Measurements from ENCODE around the gene CCDC40.
A peak's percentile ranks its signal among the peaks of the same experiment; 100 is the strongest.
"Not testable (repeated sequence)": the region's sequence is repeated elsewhere in the genome, so short reads cannot be mapped to it uniquely, and the experiment has no call there.

The CCDC40 gene

DNA sequence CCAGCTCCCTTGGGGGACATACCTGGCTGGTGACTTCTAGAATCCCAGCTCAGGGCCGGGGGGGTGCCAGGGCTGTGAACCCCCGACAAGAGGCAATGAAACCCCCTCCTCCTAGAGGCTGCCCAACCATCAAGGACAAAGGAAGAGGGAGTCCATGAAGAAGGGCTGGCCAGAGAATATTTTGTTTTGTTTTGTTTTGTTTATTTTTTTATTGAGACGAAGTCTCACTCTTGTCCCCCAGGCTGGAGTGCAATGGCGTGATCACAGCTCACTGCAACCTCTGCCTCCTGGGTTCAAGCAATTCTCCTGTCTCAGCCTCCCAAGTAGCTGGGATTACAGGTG lies 42.2 kb upstream of the CCDC40 start:
- not testable (repeated sequence) for H3K36me3 Mint-ChIP-seq; DNase-seq (ENCODE audit: low spot score in 2 of 2); H3K27ac Mint-ChIP-seq; H3K9me3 Mint-ChIP-seq; ATAC-seq; H3K4me3 Mint-ChIP-seq
- H3K4me1 Mint-ChIP-seq: peaks cover 36% of the 10 kb centered on the region

DNA sequence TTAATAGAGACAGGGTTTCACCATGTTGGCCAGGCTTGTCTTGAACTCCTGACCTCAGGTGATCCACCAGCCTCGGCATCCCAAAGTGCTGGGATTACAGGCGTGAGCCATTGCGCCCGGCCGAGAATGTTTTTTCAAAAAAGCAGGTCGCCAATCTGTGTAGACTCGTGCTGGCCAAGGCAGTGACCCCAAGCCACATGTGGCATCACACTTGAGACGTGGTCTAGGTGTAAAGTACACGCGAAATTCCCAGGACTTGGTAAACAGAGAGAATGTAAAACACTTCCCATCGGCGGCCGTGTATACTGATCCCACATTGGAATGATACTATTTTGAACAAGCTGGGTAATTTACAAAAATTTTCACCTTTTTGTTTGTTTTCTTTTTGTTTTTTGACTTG lies 41.8 kb upstream of the CCDC40 start:
- Mint-ChIP-seq H3K9me3 (no peaks in the 10 kb centered on the region), H3K4me3 (no peak overlapping the region), H3K4me1 (peaks cover 36% of the 10 kb centered on the region), H3K36me3 (peaks cover 8% of the 10 kb centered on the region), H3K27ac (no peak overlapping the region)
- no peak for DNase-seq (ENCODE audit: low spot score in 2 of 2)
- ATAC-seq: no peak

DNA sequence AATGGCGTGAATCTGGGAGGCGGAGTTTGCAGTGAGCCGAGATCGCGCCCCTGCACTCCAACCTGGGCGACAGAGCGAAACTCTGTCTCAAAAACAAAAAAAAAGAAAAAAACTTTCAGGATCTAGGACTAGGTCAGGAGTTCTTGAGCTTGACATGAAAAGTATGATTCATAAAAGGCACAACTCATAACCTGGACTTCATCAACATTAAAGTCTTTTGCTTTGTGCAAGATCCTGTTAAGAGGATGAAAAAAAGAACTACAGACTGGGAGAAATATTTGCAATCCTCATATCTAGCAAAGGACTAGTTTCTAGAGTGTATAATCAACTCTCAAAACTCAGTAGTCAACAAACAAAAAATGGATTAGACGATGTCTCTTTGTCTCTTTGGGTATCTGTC lies 40.7 kb upstream of the CCDC40 start:
- H3K27ac Mint-ChIP-seq: no peak overlapping the region
- no peak overlapping the region for H3K4me3 Mint-ChIP-seq
- ATAC-seq: no peak
- DNase-seq (ENCODE audit: low spot score in 2 of 2): no peak
- H3K4me1 Mint-ChIP-seq: peaks cover 35% of the 10 kb centered on the region
- H3K9me3 Mint-ChIP-seq: no peaks in the 10 kb centered on the region
- H3K36me3 Mint-ChIP-seq: peaks cover 8% of the 10 kb centered on the region

DNA sequence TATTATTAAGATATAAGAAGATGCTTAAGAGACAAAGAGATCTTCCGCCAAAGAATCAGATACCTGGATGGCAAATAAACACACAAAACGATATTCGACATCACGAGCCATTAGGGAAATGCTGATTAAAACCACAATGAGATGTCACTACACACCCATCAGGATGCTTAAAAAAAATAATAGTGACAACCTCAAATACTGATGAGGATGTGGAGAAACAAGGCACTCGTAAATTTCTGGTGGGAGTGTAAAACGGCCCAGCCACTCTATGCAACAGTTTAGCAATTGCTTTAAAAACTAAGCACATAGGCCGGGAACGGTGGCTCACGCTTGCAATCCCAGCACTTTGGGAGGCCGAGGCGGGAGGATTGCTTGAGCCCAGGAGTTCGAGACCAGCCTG lies 40.2 kb upstream of the CCDC40 start:
- Mint-ChIP-seq H3K36me3 (peaks cover 8% of the 10 kb centered on the region), H3K4me1 (peaks cover 29% of the 10 kb centered on the region), H3K4me3 (peak overlapping the region; percentile 69), H3K27ac (peak overlapping the region; percentile 95), H3K9me3 (no peaks in the 10 kb centered on the region)
- ATAC-seq (no peak), DNase-seq (ENCODE audit: low spot score in 2 of 2) (no peak)

DNA sequence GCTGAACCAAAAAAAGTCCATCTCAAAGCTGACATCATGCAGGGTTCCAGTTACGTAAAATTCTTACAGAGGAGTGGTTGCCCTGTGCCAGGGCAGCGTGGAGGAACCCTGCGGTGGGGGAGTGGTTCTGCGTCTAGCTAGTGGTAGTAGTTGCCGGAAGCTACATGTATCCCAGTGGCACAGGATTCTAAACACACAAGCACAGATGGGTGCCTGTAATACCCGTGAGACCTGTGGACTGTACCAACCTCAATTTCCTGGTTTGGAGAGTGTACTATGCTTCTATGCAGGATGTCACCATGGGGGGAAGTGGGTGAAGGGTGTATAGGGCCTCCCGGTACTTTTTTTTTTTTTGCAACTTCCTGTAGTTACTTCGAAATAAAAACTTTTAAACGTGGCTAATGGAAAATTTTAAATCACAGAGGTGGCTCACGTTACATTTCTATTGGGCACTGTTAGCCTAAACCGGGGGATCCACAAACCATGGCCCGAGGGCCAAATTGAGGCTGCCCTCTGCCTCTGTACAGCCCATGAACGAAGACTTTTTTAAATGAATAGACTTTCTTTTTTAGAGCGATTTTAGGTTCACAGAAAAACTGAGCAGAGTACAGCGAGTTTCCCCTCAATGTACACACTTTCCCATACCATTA lies 39.3 kb upstream of the CCDC40 start:
- Mint-ChIP-seq H3K9me3 (no peaks in the 10 kb centered on the region), H3K27ac (peak overlapping the region; percentile 95), H3K4me1 (peaks cover 26% of the 10 kb centered on the region), H3K36me3 (peaks cover 8% of the 10 kb centered on the region), H3K4me3 (peak overlapping the region; percentile 69)
- peak; percentile 98 for ATAC-seq
- DNase-seq (ENCODE audit: low spot score in 2 of 2): peak; percentile 40 to 79

DNA sequence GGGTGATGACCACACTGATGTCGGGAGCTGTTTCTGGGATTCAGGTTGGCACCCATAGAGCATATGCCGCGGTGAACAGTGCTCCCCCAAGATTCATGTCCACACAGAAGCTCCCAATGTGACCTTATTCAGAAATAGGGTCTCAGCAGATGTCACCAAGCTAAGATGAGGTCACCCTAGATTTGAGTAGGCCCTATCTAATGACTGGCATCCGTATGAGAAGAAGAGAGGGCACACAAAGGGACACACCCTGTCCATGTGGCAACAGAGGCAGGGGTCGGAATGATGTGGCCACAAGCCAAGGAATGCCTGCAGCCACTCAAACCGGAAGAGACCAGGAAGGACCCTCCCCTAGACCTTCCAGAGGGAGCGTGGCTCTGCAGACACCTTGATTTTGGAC lies 36.3 kb upstream of the CCDC40 start:
- H3K36me3 Mint-ChIP-seq: peaks cover 8% of the 10 kb centered on the region
- no peak overlapping the region for H3K27ac Mint-ChIP-seq
- ATAC-seq (no peak), DNase-seq (ENCODE audit: low spot score in 2 of 2) (no peak)
- H3K4me1 Mint-ChIP-seq: peaks cover 18% of the 10 kb centered on the region
- no peaks in the 10 kb centered on the region for H3K9me3 Mint-ChIP-seq
- H3K4me3 Mint-ChIP-seq: no peak overlapping the region

DNA sequence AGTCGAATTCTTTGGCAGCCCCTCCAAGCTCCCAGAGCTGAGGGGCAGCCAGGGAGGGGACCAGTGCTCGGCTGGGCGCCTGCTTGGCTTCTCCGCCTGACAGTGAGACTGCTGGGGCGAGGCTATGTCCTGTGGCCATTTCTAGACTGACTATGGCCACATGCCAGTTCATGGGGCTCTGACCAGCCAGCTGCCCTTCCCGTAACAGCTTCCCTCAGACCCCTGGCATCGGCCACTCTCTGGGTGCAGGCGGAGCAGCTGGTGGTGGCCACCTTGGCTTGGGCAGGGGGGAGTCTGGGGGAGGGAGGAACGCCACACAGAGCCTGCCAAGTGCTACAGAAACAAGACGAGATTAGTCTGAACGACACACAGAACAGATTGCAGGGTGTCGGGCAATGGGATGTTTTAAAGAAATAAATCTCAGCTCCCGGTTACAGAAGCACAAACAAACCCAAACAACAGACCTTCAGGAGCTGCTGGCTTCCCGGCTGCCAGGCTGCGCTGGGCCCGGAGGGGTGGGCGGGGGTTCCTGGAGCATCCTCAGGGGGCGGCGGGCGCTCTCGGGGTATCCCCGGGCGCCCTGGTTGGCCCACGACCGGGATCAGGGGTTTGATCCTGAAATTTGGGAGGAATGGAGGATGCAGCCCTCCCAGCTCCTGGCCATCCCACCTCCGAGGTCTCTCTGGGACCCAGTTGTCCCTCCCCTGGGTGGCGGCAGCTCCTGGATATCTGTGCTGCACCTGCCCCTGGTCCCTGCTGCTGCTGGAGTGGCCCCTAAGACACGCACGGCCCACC lies 35.3 kb upstream of the CCDC40 start:
- H3K4me1 Mint-ChIP-seq: peaks cover 24% of the 10 kb centered on the region
- H3K4me3 Mint-ChIP-seq: no peak overlapping the region
- peaks cover 8% of the 10 kb centered on the region for H3K36me3 Mint-ChIP-seq
- no peaks in the 10 kb centered on the region for H3K9me3 Mint-ChIP-seq
- ATAC-seq (no peak), DNase-seq (ENCODE audit: low spot score in 2 of 2) (no peak)
- no peak overlapping the region for H3K27ac Mint-ChIP-seq

DNA sequence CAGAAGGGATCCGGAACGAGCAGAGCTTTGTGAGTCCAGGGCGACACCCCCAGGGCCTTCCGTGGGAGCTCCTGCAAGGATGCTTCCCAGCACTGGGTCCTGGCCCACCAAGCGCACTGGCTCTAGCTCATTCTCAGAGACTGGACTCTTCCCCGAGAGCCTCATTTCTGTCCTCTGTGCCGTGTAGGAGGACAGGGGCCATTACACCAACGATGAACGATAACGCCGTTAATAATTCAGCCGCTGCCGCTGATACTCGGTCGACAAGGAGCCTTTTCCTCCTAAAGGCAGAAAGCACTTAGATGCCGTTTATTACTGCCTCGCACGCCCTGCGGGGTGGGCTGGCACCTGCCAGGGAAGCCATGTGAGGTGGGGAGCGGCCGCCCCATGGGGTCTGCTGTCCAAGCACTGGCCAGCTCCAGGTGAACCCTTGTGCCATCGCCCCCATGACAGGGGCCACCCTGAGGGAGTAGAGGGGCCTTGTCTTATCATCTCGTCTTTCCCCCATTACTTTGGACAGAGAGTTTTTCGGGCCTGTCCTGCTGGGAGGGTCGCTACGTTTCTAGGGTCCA lies 34.3 kb upstream of the CCDC40 start:
- Mint-ChIP-seq H3K4me3 (no peak overlapping the region), H3K36me3 (peaks cover 4% of the 10 kb centered on the region), H3K27ac (no peak overlapping the region), H3K4me1 (peaks cover 23% of the 10 kb centered on the region), H3K9me3 (no peaks in the 10 kb centered on the region)
- ATAC-seq: no peak
- DNase-seq (ENCODE audit: low spot score in 2 of 2): no peak

DNA sequence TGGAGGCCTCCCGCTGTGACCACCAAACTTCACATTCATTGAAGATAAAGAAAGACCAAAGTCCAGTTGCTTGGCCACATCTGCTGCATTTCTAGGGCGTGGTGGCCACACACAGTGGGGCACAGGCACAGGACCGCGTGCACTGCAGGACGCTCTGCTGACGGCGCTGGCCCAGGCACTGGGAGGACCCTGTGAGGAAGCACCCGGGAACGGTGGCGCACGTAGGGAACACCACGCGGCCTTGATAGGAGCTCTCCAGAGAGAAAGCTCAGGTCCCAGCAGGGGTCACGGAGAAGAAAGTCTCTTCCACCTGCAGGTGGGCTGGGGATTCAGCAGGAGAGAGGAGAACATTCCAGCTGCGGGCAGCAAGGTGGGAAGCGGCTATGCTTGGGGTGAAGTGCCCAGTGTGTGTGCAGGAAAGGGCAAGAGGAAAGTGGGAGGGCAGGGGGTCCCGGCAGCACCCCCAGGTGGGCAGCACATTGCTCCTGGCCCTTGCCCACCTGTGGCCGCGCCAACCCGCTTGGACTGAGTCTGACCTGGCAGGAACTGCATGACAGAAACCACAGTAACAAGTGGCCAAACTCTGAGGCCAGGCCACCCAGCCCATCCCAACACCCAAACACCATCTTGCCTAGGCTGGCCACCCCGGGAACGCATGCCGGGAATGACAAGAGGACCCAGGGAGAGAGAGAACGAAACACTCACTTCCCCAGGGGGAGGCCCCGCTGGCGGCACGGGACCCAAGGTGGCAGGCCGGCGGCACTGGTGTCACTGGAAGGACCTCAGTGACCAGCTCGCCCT lies 33.6 kb upstream of the CCDC40 start:
- Mint-ChIP-seq H3K27ac (no peak overlapping the region), H3K4me1 (peaks cover 15% of the 10 kb centered on the region), H3K9me3 (no peaks in the 10 kb centered on the region), H3K4me3 (no peak overlapping the region), H3K36me3 (no peaks in the 10 kb centered on the region)
- ATAC-seq: no peak
- no peak for DNase-seq (ENCODE audit: low spot score in 2 of 2)

DNA sequence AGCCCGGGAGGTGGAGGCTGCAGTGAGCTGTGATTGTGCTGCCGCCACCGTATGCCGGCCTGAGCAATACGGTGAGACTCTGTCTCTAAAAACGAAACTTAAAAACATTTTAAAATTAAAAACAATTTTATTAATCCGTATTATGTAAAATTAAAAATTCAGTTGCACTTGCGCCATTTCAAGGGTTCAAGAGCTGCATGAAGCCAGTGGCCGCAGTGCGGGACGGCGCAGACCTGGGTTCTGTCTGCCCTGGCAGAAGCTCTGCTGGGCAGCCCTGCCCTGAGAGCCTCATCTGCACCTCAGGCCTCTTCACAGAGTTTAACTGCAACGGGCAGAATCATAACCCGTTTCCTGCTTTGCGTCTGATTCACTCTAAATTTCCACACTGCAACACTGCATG lies 32.5 kb upstream of the CCDC40 start:
- Mint-ChIP-seq H3K4me1 (peaks cover 18% of the 10 kb centered on the region), H3K36me3 (no peaks in the 10 kb centered on the region), H3K4me3 (no peak overlapping the region), H3K27ac (no peak overlapping the region), H3K9me3 (no peaks in the 10 kb centered on the region)
- DNase-seq (ENCODE audit: low spot score in 2 of 2): no peak
- ATAC-seq: no peak

DNA sequence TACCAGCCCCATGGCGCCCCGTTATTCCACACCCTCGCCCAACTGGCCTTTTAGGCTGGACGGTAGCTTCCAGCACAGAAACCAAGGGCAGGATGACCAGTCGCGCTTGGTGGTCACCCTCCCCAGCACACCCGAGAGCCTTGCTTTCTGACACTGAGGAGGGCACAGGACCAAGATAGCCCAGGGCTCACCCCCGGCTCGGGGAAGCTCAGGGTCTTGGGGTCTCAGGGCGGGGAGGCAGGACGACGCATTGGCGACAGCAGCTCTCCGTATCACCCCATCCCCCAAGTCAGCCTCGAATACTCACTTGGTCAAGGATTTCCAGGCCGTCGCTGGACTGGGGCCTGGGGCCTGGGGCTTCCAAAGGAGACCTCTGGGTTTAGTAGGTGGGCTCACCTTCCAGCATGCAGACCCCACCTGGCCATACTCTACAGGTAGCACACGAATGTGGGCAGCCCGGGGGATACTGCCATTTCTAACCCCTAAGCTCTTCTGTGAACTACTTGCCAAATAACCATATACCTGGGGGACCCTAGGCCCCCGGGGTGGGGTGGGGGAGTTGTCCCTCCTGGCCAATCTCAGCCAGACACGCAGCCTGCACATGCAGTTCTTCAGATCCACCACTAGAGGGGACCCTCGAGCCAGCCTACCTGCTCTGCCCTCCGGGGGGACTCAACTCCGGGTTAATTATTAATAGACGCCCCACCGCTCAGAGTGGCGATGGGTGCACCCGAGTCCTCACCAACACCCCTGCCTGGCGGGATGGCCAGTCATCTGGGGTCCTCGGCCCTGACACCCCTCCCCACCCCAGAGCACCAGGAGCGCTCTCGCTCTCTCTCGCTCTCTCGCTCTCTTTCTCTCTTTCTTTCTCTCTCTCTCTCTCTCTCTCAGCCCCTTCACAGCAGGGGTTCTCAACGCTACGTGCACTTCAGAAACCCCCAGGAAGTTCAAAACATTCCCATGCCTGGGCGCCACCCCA lies 30.8 kb upstream of the CCDC40 start:
- H3K4me1 Mint-ChIP-seq: peaks cover 18% of the 10 kb centered on the region
- DNase-seq (ENCODE audit: low spot score in 2 of 2) (peak; percentile 57 to 82), ATAC-seq (peak; percentile 57)
- H3K4me3 Mint-ChIP-seq: no peak overlapping the region
- no peaks in the 10 kb centered on the region for H3K9me3 Mint-ChIP-seq
- H3K36me3 Mint-ChIP-seq: no peaks in the 10 kb centered on the region
- no peak overlapping the region for H3K27ac Mint-ChIP-seq

DNA sequence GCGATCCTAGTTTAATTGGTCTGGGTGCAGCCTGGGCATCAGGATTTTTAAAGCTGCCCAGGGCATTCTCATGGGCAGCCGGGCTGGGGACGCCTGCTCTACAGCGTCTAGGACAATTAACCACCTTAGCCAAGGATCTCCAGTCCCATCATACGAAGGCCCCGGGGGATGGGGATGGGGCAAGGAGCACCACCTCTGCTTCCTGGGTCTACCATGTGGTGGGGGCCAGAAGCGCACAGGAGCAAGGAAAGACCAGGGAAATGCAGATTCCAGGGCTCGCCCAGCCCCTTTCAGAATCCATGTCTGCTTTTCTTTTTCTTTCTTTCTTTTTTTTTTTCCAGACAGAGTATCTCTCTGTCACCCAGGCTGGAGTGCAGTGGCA lies 30.1 kb upstream of the CCDC40 start:
- H3K4me3 Mint-ChIP-seq: no peak overlapping the region
- H3K9me3 Mint-ChIP-seq: no peaks in the 10 kb centered on the region
- ATAC-seq (no peak), DNase-seq (ENCODE audit: low spot score in 2 of 2) (no peak)
- peaks cover 18% of the 10 kb centered on the region for H3K4me1 Mint-ChIP-seq
- H3K27ac Mint-ChIP-seq: no peak overlapping the region
- no peaks in the 10 kb centered on the region for H3K36me3 Mint-ChIP-seq

DNA sequence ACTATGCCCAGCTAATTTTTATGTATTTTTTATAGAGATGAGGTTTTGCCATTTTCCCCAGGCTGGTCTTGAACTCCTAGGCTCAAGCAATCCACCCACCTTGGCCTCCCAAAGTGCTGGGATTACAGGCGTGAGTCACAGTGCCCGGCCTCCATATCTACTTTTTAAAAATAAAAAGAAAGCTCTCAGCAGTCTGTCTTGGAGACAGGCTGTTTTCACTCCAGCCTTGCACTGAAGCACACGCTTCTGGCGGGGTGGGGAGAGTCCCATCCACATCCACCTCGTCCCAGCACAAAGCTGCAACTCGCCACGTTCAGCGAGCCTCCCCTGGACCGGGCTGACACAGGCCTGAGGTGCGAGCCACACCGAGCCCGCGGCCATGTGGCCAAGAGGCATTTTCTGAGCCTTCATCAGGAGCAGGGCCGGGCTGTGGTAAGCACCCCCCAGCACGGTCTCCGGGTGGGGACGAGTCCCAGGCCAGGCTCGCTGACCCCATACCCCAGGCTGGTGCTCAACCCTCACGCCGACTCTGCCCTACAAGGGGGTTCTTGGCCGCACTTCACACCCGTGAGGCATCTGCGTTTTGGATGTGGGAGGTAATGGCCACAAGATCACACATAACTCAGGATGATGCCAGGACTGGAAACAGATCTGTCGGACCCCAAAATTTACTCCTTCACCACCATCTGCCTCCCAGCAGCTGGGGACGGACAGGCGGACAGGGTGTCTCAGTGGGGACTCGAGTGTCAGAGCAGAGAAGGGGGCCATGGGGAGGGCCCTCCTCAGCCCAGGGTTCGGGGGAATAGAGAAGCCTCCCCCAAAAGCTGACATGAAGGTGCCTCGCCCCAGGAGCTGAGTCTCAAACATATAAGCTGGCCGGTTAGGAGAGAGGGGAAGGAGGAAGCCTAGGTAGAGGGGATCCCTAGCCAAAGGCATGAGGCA lies 29.4 kb upstream of the CCDC40 start:
- H3K36me3 Mint-ChIP-seq: no peaks in the 10 kb centered on the region
- DNase-seq (ENCODE audit: low spot score in 2 of 2) (no peak), ATAC-seq (no peak)
- no peak overlapping the region for H3K4me3 Mint-ChIP-seq
- no peaks in the 10 kb centered on the region for H3K9me3 Mint-ChIP-seq
- H3K4me1 Mint-ChIP-seq: peaks cover 18% of the 10 kb centered on the region
- H3K27ac Mint-ChIP-seq: no peak overlapping the region

DNA sequence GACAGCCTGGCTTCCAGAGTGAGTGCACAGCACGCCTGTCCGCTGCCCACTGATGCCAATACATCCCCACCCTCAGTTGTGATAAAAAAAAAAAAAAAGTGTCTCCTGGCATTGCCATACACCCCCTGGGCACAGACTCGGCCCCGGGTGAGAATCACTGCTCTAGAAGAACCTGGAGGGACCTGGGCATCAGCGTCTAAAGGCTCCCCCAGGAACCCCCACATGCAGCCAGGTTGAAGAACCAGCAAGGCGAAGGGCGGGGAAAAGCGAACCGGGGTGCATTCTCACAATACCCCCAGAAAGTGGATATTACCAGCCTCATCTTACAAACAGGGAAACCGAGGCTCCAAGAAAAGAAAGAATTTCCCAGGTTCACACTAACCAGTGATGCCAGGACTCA lies 28.5 kb upstream of the CCDC40 start:
- ATAC-seq (no peak), DNase-seq (ENCODE audit: low spot score in 2 of 2) (no peak)
- Mint-ChIP-seq H3K4me1 (peaks cover 18% of the 10 kb centered on the region), H3K27ac (no peak overlapping the region), H3K9me3 (no peaks in the 10 kb centered on the region), H3K36me3 (no peaks in the 10 kb centered on the region), H3K4me3 (no peak overlapping the region)

Measured in stimulated activated effector memory CD8-positive, alpha-beta T cell treated with anti-CD3 and anti-CD28 coated beads, Interleukin-12 subunit alpha, Interleukin-12 subunit beta, amount 100 ng/mL, for 72 hours (primary cell).